Lower lobe of right lung (tissue), 2 donors: Measurements from ENCODE around the gene BOC. TPM values are rescaled to one million over a fixed set of nuclear protein-coding genes. Genes with fewer than 3 reads are reported as not detected.

Experiments used
- ATAC-seq, 2 donors: fragments of 200-7000 bp; cut with Tn5 transposase; one replicate each; pipeline ENCODE4 v1.9.1; 2020 to 2022; ENCODE audit warnings: mild to moderate bottlenecking in 2 of 2, moderate library complexity in 2 of 2
- DNase-seq: peaks from one replicate; pipeline ENCODE4 v3.0.0-alpha.2; 2020
- H3K27ac ChIP-seq: fragments of 200-600 bp; one replicate; pipeline ENCODE4 v1.8.0; 2022
- H3K27me3 ChIP-seq: fragments of 200-600 bp; one replicate; pipeline ENCODE4 v1.8.0; 2022; ENCODE audit warnings: low read depth
- H3K36me3 ChIP-seq: fragments of 200-600 bp; one replicate; pipeline ENCODE4 v1.8.0; 2022; ENCODE audit warnings: mild to moderate bottlenecking
- H3K4me1 ChIP-seq: fragments of 200-600 bp; one replicate; pipeline ENCODE4 v1.8.0; 2022
- H3K4me3 ChIP-seq: fragments of 200-600 bp; one replicate; pipeline ENCODE4 v1.8.0; 2022; ENCODE audit warnings: mild to moderate bottlenecking
- H3K9me3 ChIP-seq: fragments of 200-600 bp; one replicate; pipeline ENCODE4 v1.8.0; 2022
- intact Hi-C: fragments of 100-400 bp; cut with DNase I; formaldehyde crosslinking; loops from one replicate; pipeline ENCODE4 v1.11.0; 2022
- total RNA-seq: library from RNA; stranded (reverse); fragmentation: NEBNext Ultra II Directional; extraction: Animal tissue kit (Norgen Biotek cat#: 25700); gene quantifications from one replicate; pipeline ENCODE4 v1.2.1, GENCODE V29; 2021
- TF ChIP-seq, protein P1 (sequence below): fragments of 200-600 bp; IDR thresholded peaks from one replicate; pipeline ENCODE4 v1.8.0; 2022; ENCODE audit warnings: antibody characterized with exemption, mild to moderate bottlenecking
- donor health status: DM: no; HTN: yes; CAD: no; lungs with severe emphysema.

Gene BOC
- total RNA-seq, 1 donor from 2014 or later: 10.1 TPM

DNA sequence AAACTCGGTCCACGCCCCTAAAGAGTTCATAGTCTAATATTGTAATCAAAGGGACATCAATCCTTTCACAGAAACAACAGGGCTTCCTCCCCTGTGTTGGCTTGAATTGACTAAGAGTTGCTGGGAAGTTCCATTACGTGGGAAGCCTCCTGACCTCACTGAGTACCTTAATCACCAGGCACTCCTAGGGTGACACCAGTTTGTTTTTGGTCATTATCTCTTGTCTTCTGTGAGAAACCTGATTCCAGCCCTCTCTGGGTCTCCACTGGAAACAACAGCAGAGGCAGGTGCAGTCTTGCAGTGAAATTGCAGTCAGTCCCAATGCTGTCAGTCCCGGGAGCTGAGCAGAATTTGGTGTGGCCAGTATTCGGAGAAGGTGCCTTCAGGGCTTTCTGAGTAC, 55.4 kb downstream of the BOC start:
- Histone ChIP-seq H3K4me3 (no peak overlapping the region), H3K9me3 (no peaks in the 10 kb centered on the region), H3K36me3 (no peaks in the 10 kb centered on the region), H3K27ac (no peak overlapping the region), H3K4me1 (no peaks in the 10 kb centered on the region), H3K27me3 (no peaks in the 10 kb centered on the region)
- no peak for ATAC-seq
- intact Hi-C loops: no loop called here
- no peak for DNase-seq
- TF ChIP-seq, protein P1, sequence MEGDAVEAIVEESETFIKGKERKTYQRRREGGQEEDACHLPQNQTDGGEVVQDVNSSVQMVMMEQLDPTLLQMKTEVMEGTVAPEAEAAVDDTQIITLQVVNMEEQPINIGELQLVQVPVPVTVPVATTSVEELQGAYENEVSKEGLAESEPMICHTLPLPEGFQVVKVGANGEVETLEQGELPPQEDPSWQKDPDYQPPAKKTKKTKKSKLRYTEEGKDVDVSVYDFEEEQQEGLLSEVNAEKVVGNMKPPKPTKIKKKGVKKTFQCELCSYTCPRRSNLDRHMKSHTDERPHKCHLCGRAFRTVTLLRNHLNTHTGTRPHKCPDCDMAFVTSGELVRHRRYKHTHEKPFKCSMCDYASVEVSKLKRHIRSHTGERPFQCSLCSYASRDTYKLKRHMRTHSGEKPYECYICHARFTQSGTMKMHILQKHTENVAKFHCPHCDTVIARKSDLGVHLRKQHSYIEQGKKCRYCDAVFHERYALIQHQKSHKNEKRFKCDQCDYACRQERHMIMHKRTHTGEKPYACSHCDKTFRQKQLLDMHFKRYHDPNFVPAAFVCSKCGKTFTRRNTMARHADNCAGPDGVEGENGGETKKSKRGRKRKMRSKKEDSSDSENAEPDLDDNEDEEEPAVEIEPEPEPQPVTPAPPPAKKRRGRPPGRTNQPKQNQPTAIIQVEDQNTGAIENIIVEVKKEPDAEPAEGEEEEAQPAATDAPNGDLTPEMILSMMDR: no peak

DNA sequence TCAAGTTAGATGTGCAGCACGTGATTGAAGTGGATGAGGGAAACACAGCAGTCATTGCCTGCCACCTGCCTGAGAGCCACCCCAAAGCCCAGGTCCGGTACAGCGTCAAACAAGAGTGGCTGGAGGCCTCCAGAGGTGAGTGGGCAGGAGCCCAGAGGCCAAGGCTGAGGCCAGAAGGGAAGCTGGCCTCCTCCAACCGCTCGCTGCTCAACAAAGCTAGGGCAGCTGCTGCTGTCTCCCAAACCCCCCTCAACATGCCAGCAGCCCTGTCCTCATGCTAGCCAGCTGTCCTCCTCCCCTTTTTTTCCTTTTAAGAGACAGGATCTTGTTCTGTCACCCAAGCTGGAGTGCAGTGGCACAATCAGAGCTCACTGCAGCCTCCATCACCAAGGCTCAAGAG, 57.0 kb downstream of the BOC start:
- intact Hi-C loops: no loop called here
- H3K27me3 ChIP-seq: no peaks in the 10 kb centered on the region
- no peak overlapping the region for H3K27ac ChIP-seq
- H3K9me3 ChIP-seq: no peaks in the 10 kb centered on the region
- no peaks in the 10 kb centered on the region for H3K4me1 ChIP-seq
- H3K4me3 ChIP-seq: no peak overlapping the region
- ATAC-seq (no peak), DNase-seq (no peak)
- H3K36me3 ChIP-seq: peaks cover 3% of the 10 kb centered on the region
- TF ChIP-seq, protein P1: no peak

DNA sequence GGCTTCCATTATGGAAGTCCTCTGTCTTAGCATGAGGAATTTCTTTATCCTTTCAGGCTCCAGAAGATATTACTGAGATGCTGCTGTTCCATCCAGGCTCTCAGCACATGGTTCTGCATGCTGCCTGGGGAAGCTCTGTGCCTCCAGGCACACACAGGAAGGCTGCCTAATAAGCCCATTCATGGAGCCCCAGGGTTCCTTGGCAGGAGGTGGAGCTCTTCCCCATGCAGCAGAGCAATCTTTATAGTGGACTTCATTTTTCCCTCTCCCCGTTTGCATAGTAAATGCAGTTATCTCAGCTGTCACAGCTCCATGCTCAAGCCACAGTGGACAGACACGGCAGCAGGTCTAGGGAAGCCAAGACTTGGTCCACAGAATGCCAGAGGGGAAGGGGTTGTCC, 57.6 kb downstream of the BOC start:
- intact Hi-C loops: no loop called here
- no peaks in the 10 kb centered on the region for H3K9me3 ChIP-seq
- ATAC-seq (no peak), DNase-seq (no peak)
- no peaks in the 10 kb centered on the region for H3K4me1 ChIP-seq
- no peak overlapping the region for H3K4me3 ChIP-seq
- TF ChIP-seq, protein P1: no peak
- H3K36me3 ChIP-seq: peaks cover 3% of the 10 kb centered on the region
- no peaks in the 10 kb centered on the region for H3K27me3 ChIP-seq
- no peak overlapping the region for H3K27ac ChIP-seq

DNA sequence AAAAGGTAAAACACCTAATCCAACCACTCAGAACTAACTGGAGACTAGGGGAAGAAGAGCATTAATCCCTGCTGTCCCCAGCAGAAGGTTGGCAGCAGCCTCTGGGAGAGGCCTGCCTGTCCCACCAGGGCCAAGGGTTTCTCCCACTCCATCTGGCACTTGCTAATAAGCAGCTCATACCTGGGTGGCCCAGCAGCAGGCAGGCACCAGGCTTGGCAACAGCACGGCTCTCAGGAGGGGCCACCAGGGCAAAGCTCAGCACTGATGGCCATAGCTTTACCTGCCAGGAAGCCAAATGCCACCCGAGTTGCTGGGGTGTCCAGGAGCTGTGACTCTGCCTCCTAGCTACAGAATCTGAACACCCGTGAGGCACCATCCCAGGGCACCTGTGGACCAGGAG, 58.3 kb downstream of the BOC start:
- no peak overlapping the region for H3K27ac ChIP-seq
- no peak for ATAC-seq
- H3K4me3 ChIP-seq: no peak overlapping the region
- H3K27me3 ChIP-seq: no peaks in the 10 kb centered on the region
- H3K36me3 ChIP-seq: peaks cover 3% of the 10 kb centered on the region
- intact Hi-C loops: no loop called here
- no peaks in the 10 kb centered on the region for H3K9me3 ChIP-seq
- no peak for DNase-seq
- TF ChIP-seq, protein P1: no peak
- no peaks in the 10 kb centered on the region for H3K4me1 ChIP-seq

DNA sequence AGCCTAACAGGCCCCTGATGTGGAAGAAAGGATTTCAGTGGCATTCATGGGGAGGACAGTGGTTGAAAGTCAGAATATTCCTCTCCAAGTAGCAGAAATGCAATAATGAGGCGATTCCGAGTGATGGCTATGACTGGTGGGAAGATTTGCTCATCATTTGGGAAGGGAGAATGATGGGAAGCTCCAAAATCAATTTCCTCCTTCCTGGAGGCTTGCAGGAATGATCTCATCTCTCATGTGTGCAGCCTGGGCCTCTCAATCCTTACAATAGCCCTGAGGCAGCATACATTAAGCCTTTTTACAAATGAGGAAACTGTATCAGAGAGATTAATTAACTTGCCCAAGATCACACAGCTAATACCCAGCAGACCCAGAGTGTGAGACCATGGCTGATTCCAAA, 58.7 kb downstream of the BOC start:
- intact Hi-C loops: no loop called here
- TF ChIP-seq, protein P1: no peak
- H3K4me3 ChIP-seq: no peak overlapping the region
- peaks cover 3% of the 10 kb centered on the region for H3K36me3 ChIP-seq
- ATAC-seq (no peak), DNase-seq (no peak)
- H3K9me3 ChIP-seq: no peaks in the 10 kb centered on the region
- no peaks in the 10 kb centered on the region for H3K4me1 ChIP-seq
- no peak overlapping the region for H3K27ac ChIP-seq
- no peaks in the 10 kb centered on the region for H3K27me3 ChIP-seq

DNA sequence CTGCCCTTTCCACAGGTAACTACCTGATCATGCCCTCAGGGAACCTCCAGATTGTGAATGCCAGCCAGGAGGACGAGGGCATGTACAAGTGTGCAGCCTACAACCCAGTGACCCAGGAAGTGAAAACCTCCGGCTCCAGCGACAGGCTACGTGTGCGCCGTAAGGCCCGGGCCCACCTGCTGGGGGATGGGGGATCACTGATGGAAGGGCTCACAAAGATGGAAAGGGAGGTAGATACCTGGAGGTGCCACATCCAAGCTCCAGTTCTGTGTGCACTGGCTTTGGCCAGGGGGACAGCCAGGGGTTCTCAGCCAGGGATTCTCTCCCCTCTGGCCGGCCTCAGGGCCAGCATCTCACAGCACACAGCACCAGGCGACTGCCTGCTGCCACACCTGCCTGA, 59.4 kb downstream of the BOC start:
- H3K9me3 ChIP-seq: no peaks in the 10 kb centered on the region
- intact Hi-C loops: no loop called here
- peaks cover 2% of the 10 kb centered on the region for H3K4me1 ChIP-seq
- H3K36me3 ChIP-seq: peaks cover 3% of the 10 kb centered on the region
- TF ChIP-seq, protein P1: no peak
- no peaks in the 10 kb centered on the region for H3K27me3 ChIP-seq
- H3K4me3 ChIP-seq: no peak overlapping the region
- DNase-seq: no peak
- ATAC-seq: no peak
- H3K27ac ChIP-seq: no peak overlapping the region
